Kidney epithelial cell (primary cell): ENCODE measurements around the gene ANKRD37. TPM values are rescaled to one million over a fixed set of nuclear protein-coding genes. Genes with fewer than 3 reads are reported as not detected.
A peak's percentile ranks its signal among the peaks of the same experiment; 100 is the strongest.

Experiments used
- DNase-seq: peaks from one replicate; pipeline ENCODE4 v3.0.0-alpha.2; 2010; ENCODE audit warnings: low read depth
- H3K27me3 ChIP-seq: 2 replicates; pipeline ENCODE4 v1.6.0; 2011; ENCODE audit warnings: low read length; ENCODE audit not compliant: control insufficient read depth, insufficient read depth
- H3K36me3 ChIP-seq: 2 replicates; pipeline ENCODE4 v1.5.1; 2011; ENCODE audit warnings: low read length; ENCODE audit not compliant: control insufficient read depth, insufficient read depth
- H3K4me3 ChIP-seq: 2 replicates; pipeline ENCODE4 v1.5.1; 2011; ENCODE audit warnings: low read depth, mild to moderate bottlenecking, control low read depth, low read length
- CTCF ChIP-seq: IDR thresholded peaks from 2 replicates; pipeline ENCODE4 v1.5.1; 2011; ENCODE audit warnings: mild to moderate bottlenecking, moderate library complexity, low read length, control low read depth, inconsistent platforms; ENCODE audit not compliant: insufficient read depth, poor library complexity, severe bottlenecking
- total RNA-seq: library from RNA; depleted of rRNA; stranded (reverse); fragments of >200 nt; gene quantifications from 2 replicates; pipeline ENCODE4 v1.2.3, GENCODE V29; 2015

ANKRD37 gene
- total RNA-seq, 1 donor from 2014 or later, result 1.7 TPM

GRCh38 chr4:185425647-185426352 lies 29.2 kb downstream of the ANKRD37 start, which contains the start of gene UFSP2:
UFSP2 (minus strand) TSS chr4:185425964; CDS start chr4:185425868, 96 bp downstream.
- TF ChIP-seq CTCF, result no peak
- DNase-seq, result peak; percentile 39
- H3K36me3 ChIP-seq, result no peaks in the 10 kb centered on the region
- H3K4me3 ChIP-seq, result peak within 1 kb of the TSS; percentile 78
- no peaks in the 10 kb centered on the region for H3K27me3 ChIP-seq

GRCh38 chr4:185426960-185427688 lies 30.5 kb downstream of the ANKRD37 start:
- H3K27me3 ChIP-seq, result no peaks in the 10 kb centered on the region
- no peak overlapping the region for H3K4me3 ChIP-seq
- no peak for DNase-seq
- H3K36me3 ChIP-seq, result no peaks in the 10 kb centered on the region
- TF ChIP-seq CTCF, result no peak

- no peak for DNase-seq
- no peaks in the 10 kb centered on the region for H3K36me3 ChIP-seq
- no peak overlapping the region for H3K4me3 ChIP-seq
- H3K27me3 ChIP-seq, result no peaks in the 10 kb centered on the region
- no peak for TF ChIP-seq CTCF
Measured at GRCh38 chr4:185429660-185430059, 33.0 kb downstream of the ANKRD37 start.

GRCh38 chr4:185435466-185435865 lies 38.8 kb downstream of the ANKRD37 start:
- Histone ChIP-seq H3K36me3 (no peaks in the 10 kb centered on the region), H3K27me3 (no peaks in the 10 kb centered on the region), H3K4me3 (no peak overlapping the region)
- DNase-seq, result no peak
- no peak for TF ChIP-seq CTCF

GRCh38 chr4:185437809-185438208 lies 41.2 kb downstream of the ANKRD37 start:
- H3K27me3 ChIP-seq, result no peaks in the 10 kb centered on the region
- TF ChIP-seq CTCF, result no peak
- no peak for DNase-seq
- H3K4me3 ChIP-seq, result no peak overlapping the region
- no peaks in the 10 kb centered on the region for H3K36me3 ChIP-seq
